Nephron progenitor cell (in vitro differentiated cells): ENCODE data around the gene ITGB1BP2.
A peak's percentile ranks its signal among the peaks of the same experiment; 100 is the strongest.
"Not testable (repeated sequence)": the region's sequence is repeated elsewhere in the genome, so short reads cannot be mapped to it uniquely, and the experiment has no call there.

Experiments
- DNase-seq: peaks from one replicate; pipeline ENCODE4 v3.0.0; 2021
- H3K27ac Mint-ChIP-seq: 2 replicates; pipeline ENCODE4 v1.8.0; 2021; ENCODE audit warnings: mild to moderate bottlenecking, moderate library complexity, mixed read lengths
- H3K27me3 Mint-ChIP-seq: 2 replicates; pipeline ENCODE4 v1.8.0; 2021; ENCODE audit warnings: mild to moderate bottlenecking, low read depth, mixed read lengths; ENCODE audit not compliant: poor library complexity
- H3K36me3 Mint-ChIP-seq: 2 replicates; pipeline ENCODE4 v1.8.0; 2021; ENCODE audit warnings: low read depth, mixed read lengths
- H3K4me1 Mint-ChIP-seq: 2 replicates; pipeline ENCODE4 v1.8.0; 2021; ENCODE audit warnings: mixed read lengths
- H3K4me3 Mint-ChIP-seq: 2 replicates; pipeline ENCODE4 v1.8.0; 2021; ENCODE audit warnings: mild to moderate bottlenecking, moderate library complexity, mixed read lengths
- H3K9me3 Mint-ChIP-seq: 2 replicates; pipeline ENCODE4 v1.8.0; 2021; ENCODE audit warnings: mild to moderate bottlenecking, moderate library complexity, mixed read lengths
- TF ChIP-seq, protein P1 (sequence below): fragments of 200-600 bp; sonication (generic); IDR thresholded peaks from 2 replicates; pipeline ENCODE4 v1.5.0; 2021; ENCODE audit warnings: antibody characterized with exemption

Gene ITGB1BP2

DNA sequence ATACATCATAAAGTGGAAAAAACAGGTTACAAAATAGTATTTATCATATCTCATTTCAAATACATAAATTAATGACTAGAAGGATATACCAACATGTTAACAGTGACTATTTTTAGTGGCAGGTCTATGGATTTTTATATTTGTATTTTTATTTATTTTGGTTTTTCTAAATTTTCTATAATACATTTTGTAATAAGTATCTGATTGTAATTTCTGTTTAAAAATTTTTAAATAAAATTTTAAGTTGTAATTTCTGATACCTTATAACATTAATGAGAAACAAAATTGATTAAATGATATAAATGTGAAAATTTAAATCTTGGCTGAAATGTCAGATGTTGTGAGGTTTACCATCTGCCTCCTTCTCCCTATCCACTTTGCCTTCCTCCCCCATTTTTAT lies 15.6 kb upstream of the ITGB1BP2 start:
- Mint-ChIP-seq H3K4me3 (peak overlapping the region; percentile 98), H3K27me3 (no peaks in the 10 kb centered on the region), H3K27ac (peak overlapping the region; percentile 67), H3K36me3 (peaks cover 34% of the 10 kb centered on the region), H3K4me1 (peaks cover 32% of the 10 kb centered on the region), H3K9me3 (peaks cover 44% of the 10 kb centered on the region)
- TF ChIP-seq, protein P1, sequence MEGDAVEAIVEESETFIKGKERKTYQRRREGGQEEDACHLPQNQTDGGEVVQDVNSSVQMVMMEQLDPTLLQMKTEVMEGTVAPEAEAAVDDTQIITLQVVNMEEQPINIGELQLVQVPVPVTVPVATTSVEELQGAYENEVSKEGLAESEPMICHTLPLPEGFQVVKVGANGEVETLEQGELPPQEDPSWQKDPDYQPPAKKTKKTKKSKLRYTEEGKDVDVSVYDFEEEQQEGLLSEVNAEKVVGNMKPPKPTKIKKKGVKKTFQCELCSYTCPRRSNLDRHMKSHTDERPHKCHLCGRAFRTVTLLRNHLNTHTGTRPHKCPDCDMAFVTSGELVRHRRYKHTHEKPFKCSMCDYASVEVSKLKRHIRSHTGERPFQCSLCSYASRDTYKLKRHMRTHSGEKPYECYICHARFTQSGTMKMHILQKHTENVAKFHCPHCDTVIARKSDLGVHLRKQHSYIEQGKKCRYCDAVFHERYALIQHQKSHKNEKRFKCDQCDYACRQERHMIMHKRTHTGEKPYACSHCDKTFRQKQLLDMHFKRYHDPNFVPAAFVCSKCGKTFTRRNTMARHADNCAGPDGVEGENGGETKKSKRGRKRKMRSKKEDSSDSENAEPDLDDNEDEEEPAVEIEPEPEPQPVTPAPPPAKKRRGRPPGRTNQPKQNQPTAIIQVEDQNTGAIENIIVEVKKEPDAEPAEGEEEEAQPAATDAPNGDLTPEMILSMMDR = no peak
- no peak for DNase-seq

DNA sequence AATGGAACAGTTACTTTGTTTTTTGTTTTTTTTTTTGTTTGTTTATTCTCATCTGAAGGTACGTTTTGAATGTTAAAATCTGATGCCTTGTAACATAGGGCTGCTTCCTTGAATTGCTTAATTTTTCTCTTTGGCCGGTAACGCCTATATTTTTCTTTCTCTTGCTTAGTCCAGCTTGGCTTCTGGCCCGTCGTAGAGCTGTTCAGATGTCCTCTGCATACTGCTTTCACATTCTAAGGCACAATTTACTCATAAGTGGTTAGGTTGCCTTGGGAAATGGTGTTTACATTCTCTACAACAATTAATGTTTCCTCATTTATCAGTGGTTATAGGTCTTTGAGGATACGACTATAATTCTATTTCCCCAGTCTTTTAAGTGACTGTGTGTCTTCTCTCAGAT lies 10.2 kb upstream of the ITGB1BP2 start:
- H3K27ac Mint-ChIP-seq = no peak overlapping the region
- DNase-seq = no peak
- H3K36me3 Mint-ChIP-seq = peaks cover 55% of the 10 kb centered on the region
- peaks cover 30% of the 10 kb centered on the region for H3K9me3 Mint-ChIP-seq
- no peak overlapping the region for H3K4me3 Mint-ChIP-seq
- no peaks in the 10 kb centered on the region for H3K27me3 Mint-ChIP-seq
- peaks cover 10% of the 10 kb centered on the region for H3K4me1 Mint-ChIP-seq
- TF ChIP-seq, protein P1 = no peak

- Mint-ChIP-seq H3K27ac (no peak overlapping the region), H3K4me1 (peaks cover 7% of the 10 kb centered on the region), H3K9me3 (peaks cover 41% of the 10 kb centered on the region), H3K27me3 (no peaks in the 10 kb centered on the region), H3K4me3 (no peak overlapping the region), H3K36me3 (peaks cover 63% of the 10 kb centered on the region)
- TF ChIP-seq, protein P1 = no peak
- no peak for DNase-seq
Observed at GRCh38 chrX:71292669-71293365, 8.7 kb upstream of the ITGB1BP2 start.

DNA sequence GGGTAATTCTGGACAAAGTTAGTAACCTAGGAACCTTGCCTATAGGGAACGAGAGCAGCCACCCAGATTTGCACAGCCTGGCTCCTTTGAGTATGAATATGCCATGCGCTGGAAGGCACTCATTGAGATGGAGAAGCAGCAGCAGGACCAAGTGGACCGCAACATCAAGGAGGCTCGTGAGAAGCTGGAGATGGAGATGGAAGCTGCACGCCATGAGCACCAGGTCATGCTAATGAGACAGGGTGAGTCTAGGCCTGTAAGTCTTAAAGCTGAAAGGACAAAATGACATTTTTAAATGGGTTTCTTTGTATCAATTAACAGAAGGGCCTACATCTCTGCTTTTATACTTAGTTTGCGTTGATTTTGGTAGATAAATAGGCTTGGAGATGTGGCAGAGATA lies 4.7 kb upstream of the ITGB1BP2 start:
- TF ChIP-seq, protein P1 = no peak
- no peak overlapping the region for H3K27ac Mint-ChIP-seq
- H3K4me3 Mint-ChIP-seq = no peak overlapping the region
- H3K36me3 Mint-ChIP-seq = peaks cover 65% of the 10 kb centered on the region
- peaks cover 56% of the 10 kb centered on the region for H3K9me3 Mint-ChIP-seq
- H3K4me1 Mint-ChIP-seq = no peaks in the 10 kb centered on the region
- DNase-seq = no peak
- no peaks in the 10 kb centered on the region for H3K27me3 Mint-ChIP-seq

- TF ChIP-seq, protein P1 = no peak
- Mint-ChIP-seq H3K4me3 (no peak overlapping the region), H3K27me3 (no peaks in the 10 kb centered on the region), H3K9me3 (peaks cover 55% of the 10 kb centered on the region), H3K27ac (no peak overlapping the region), H3K4me1 (no peaks in the 10 kb centered on the region), H3K36me3 (peaks cover 64% of the 10 kb centered on the region)
- no peak for DNase-seq
Observed at GRCh38 chrX:71298119-71298518, 3.4 kb upstream of the ITGB1BP2 start.

- H3K4me1 Mint-ChIP-seq, H3K4me3 Mint-ChIP-seq, H3K27me3 Mint-ChIP-seq, DNase-seq: not testable (repeated sequence)
- H3K27ac Mint-ChIP-seq = peak overlapping the region; percentile 56
- peaks cover 55% of the 10 kb centered on the region for H3K36me3 Mint-ChIP-seq
- H3K9me3 Mint-ChIP-seq = peaks cover 52% of the 10 kb centered on the region
Observed at GRCh38 chrX:71300064-71300463, 1.5 kb upstream of the ITGB1BP2 start.

GRCh38 chrX:71300495-71300894 lies 1.1 kb upstream of the ITGB1BP2 start:
- Mint-ChIP-seq H3K36me3 (peaks cover 55% of the 10 kb centered on the region), H3K9me3 (peaks cover 57% of the 10 kb centered on the region), H3K27ac (peak overlapping the region; percentile 56)
- H3K27me3 Mint-ChIP-seq, H3K4me1 Mint-ChIP-seq, H3K4me3 Mint-ChIP-seq, DNase-seq: not testable (repeated sequence)
